ENCODE results near the gene ZDHHC14. TPM values are rescaled to one million over a fixed set of nuclear protein-coding genes. Genes with fewer than 3 reads are reported as not detected.

ZDHHC14 gene
- total RNA-seq, 1 donor, result 4.3 TPM

DNA sequence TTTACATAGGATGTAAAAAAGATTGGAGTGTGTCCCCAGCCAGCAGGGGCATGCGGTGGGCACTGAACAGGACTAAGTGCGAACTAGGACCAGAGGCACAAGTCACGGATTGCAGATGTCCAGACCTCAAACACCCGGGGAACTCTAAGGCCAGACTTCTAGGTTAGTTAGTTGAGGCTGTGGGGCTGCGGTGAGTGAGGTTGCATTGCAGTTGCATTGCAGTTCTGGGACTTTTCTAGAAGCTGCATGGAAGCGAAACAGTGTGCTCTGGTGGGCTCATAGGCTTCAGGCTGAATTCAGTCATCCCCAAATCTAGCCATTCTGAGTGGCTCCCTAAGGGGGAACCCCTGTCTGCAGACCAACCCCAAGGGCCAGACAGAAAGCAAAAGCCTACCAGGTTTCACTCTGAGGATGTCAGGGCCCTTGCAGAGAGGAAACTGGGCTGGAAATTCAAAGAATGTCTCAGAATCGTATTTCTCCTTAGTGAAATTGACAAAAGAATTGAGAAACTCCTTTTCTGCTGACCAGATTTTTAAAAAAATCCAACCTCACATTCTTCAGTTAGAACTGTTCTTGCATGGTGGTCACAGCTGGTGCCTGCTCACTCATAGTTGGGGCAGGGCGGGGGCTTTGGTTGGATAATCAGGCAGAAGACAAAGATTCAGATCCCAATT lies 182.8 kb downstream of the ZDHHC14 start:
- H3K4me3 ChIP-seq (ENCODE audit: low read depth, low read length), result no peak overlapping the region
- TF ChIP-seq, protein P1, sequence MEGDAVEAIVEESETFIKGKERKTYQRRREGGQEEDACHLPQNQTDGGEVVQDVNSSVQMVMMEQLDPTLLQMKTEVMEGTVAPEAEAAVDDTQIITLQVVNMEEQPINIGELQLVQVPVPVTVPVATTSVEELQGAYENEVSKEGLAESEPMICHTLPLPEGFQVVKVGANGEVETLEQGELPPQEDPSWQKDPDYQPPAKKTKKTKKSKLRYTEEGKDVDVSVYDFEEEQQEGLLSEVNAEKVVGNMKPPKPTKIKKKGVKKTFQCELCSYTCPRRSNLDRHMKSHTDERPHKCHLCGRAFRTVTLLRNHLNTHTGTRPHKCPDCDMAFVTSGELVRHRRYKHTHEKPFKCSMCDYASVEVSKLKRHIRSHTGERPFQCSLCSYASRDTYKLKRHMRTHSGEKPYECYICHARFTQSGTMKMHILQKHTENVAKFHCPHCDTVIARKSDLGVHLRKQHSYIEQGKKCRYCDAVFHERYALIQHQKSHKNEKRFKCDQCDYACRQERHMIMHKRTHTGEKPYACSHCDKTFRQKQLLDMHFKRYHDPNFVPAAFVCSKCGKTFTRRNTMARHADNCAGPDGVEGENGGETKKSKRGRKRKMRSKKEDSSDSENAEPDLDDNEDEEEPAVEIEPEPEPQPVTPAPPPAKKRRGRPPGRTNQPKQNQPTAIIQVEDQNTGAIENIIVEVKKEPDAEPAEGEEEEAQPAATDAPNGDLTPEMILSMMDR (IDR thresholded peaks at IDR 0.05; ENCODE audit: insufficient read depth, low read depth, low read length), result no peak
- DNase-seq (ENCODE audit: low read depth), result no peak

DNA sequence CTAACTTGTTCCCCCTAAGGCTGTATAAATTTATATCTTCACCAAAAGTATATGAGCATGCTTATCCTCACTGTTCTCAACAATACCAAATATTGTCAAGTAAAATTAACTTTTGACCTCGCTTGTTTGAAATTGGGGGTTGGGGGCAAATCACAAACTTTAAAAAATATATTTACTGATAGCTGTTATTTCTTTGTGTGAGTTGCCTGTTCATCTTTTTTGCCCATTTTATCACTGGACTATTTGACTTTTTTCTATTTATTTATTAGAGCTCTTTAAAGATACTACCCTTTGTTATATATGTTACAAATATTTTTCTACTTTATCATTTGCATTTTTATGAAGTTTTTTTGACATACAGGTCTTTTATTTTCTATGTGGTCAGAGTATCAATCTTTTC lies 187.7 kb downstream of the ZDHHC14 start:
- no peak overlapping the region for H3K4me3 ChIP-seq (ENCODE audit: low read depth, low read length)
- no peak for DNase-seq (ENCODE audit: low read depth)
- TF ChIP-seq, protein P1 (IDR thresholded peaks at IDR 0.05; ENCODE audit: insufficient read depth, low read depth, low read length), result no peak

DNA sequence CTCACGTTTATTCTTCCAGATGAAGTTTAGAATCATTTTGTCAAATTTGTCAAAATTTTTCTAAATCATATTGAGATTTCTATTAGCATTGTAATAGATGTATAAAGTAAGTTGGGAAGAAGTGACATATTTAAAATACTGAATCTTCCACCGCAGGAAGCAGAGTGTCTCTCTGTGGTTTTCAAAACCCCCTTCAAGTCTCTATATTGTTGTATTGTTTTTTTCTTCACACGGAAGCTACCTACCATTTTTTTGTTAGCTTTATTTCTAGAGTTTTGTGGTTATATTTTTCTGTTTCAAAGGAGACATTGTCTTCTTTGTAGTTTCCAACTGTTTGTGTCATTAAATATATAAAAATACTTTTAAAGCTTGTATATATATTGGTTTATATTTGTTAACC lies 188.6 kb downstream of the ZDHHC14 start:
- TF ChIP-seq, protein P1 (IDR thresholded peaks at IDR 0.05; ENCODE audit: insufficient read depth, low read depth, low read length), result no peak

DNA sequence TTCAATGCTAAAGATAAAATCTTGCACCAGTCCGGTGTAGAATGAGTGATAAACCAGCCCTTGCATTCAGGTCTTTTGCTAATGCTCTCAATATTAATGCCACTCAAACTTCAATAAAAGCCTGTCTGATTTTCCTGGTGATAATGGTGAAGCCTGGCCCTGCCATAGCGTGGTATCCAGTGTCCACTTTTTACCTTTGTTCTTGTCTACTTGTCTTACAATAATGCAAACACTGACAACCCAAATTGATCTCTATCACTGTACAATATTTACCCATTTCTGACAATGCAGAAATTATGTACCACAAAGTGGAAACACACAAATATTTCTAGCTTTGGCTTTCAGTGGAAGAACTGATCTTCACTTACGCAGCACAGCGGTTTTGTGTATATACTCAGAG lies 189.1 kb downstream of the ZDHHC14 start:
- TF ChIP-seq, protein P1 (IDR thresholded peaks at IDR 0.05; ENCODE audit: insufficient read depth, low read depth, low read length), result no peak
- DNase-seq (ENCODE audit: low read depth), result no peak
- no peak overlapping the region for H3K4me3 ChIP-seq (ENCODE audit: low read depth, low read length)

More for the DNA sequence above, 188.6 kb downstream of the ZDHHC14 start:
- no peak for DNase-seq (ENCODE audit: low read depth)
- no peak overlapping the region for H3K4me3 ChIP-seq (ENCODE audit: low read depth, low read length)

DNA sequence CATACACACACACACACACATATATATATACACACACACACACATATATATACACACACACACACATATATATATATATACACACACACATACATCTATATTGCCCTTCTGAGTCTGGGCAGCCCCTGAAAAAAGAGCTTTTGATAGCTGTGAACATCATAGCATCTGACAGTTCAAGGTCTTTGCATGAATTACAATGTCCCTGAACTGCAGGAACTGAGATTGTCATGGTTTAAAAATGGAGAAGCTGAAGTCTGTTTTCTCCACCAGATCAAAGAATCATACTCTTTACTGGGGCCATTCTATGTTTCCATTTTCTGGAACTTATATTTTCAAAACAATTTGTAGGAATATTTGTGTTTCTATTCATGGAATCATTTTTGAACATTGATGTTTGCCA lies 189.8 kb downstream of the ZDHHC14 start:
- TF ChIP-seq, protein P1 (IDR thresholded peaks at IDR 0.05; ENCODE audit: insufficient read depth, low read depth, low read length), result no peak
- DNase-seq (ENCODE audit: low read depth), result no peak
- no peak overlapping the region for H3K4me3 ChIP-seq (ENCODE audit: low read depth, low read length)

- no peak for DNase-seq (ENCODE audit: low read depth)
- H3K4me3 ChIP-seq (ENCODE audit: low read depth, low read length), result no peak overlapping the region
- TF ChIP-seq, protein P1 (IDR thresholded peaks at IDR 0.05; ENCODE audit: insufficient read depth, low read depth, low read length), result no peak
Observed at GRCh38 chr6:157571269-157571668, 190.3 kb downstream of the ZDHHC14 start.

DNA sequence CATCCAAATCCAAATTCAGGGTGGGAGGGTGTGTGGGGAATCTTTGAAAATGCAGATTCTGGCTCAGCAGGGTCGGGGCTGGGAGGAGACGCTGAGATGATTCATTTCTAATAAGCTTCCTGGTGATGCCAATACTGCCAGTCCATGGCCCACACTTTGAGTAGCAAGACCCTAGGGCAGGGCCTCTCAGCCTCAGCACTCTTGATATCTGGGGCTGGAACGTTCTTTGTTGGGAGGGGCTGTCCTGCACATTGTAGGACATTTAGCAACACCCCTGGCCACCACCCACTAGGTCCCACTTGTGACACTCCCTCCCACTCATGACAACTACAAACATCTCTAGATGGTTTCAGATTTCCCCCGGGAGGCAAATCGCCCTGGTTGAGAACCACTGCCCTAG lies 191.0 kb downstream of the ZDHHC14 start:
- no peak for DNase-seq (ENCODE audit: low read depth)
- TF ChIP-seq, protein P1 (IDR thresholded peaks at IDR 0.05; ENCODE audit: insufficient read depth, low read depth, low read length), result no peak
- no peak overlapping the region for H3K4me3 ChIP-seq (ENCODE audit: low read depth, low read length)
